ENCODE measurements around the gene AUTS2.

AUTS2 gene

GRCh38 chr7:69598081-69598486 lies at the start of gene AUTS2:
Gene AUTS2 (plus strand): TSS chr7:69598475. CDS start chr7:69599654, 1,179 bp downstream.
- peak; percentile 55 for DNase-seq
- Mint-ChIP-seq H3K36me3 (ENCODE audit: low read depth) (no peaks in the 10 kb centered on the region), H3K27me3 (peaks cover 37% of the 10 kb centered on the region), H3K4me3 (peak within 1 kb of the TSS; percentile 78), H3K4me1 (peaks cover 8% of the 10 kb centered on the region), H3K9me3 (no peaks in the 10 kb centered on the region), H3K27ac (peak within 1 kb of the TSS; percentile 59)
- peak; percentile 68 for ATAC-seq

GRCh38 chr7:69550991-69551390 lies 47.3 kb upstream of the AUTS2 start:
- Mint-ChIP-seq H3K4me3 (no peak overlapping the region), H3K36me3 (ENCODE audit: low read depth) (no peaks in the 10 kb centered on the region), H3K4me1 (no peaks in the 10 kb centered on the region), H3K27me3 (no peaks in the 10 kb centered on the region), H3K9me3 (no peaks in the 10 kb centered on the region), H3K27ac (no peak overlapping the region)
- DNase-seq (no peak), ATAC-seq (no peak)

- Mint-ChIP-seq H3K4me1 (no peaks in the 10 kb centered on the region), H3K27ac (no peak overlapping the region), H3K4me3 (no peak overlapping the region), H3K36me3 (ENCODE audit: low read depth) (no peaks in the 10 kb centered on the region), H3K9me3 (no peaks in the 10 kb centered on the region), H3K27me3 (no peaks in the 10 kb centered on the region)
- ATAC-seq, result no peak
- no peak for DNase-seq
Measured at GRCh38 chr7:69553190-69553589, 45.1 kb upstream of the AUTS2 start.

GRCh38 chr7:69561266-69561960 lies 36.9 kb upstream of the AUTS2 start:
- H3K27me3 Mint-ChIP-seq, result no peaks in the 10 kb centered on the region
- no peak overlapping the region for H3K4me3 Mint-ChIP-seq
- H3K4me1 Mint-ChIP-seq, result no peaks in the 10 kb centered on the region
- H3K27ac Mint-ChIP-seq, result no peak overlapping the region
- DNase-seq, result no peak
- ATAC-seq, result no peak
- H3K9me3 Mint-ChIP-seq, result no peaks in the 10 kb centered on the region
- no peaks in the 10 kb centered on the region for H3K36me3 Mint-ChIP-seq (ENCODE audit: low read depth)

GRCh38 chr7:69564454-69565417 lies 33.5 kb upstream of the AUTS2 start:
- H3K9me3 Mint-ChIP-seq, result no peaks in the 10 kb centered on the region
- H3K4me3 Mint-ChIP-seq, result no peak overlapping the region
- H3K27me3 Mint-ChIP-seq, result no peaks in the 10 kb centered on the region
- no peaks in the 10 kb centered on the region for H3K4me1 Mint-ChIP-seq
- H3K36me3 Mint-ChIP-seq (ENCODE audit: low read depth), result no peaks in the 10 kb centered on the region
- H3K27ac Mint-ChIP-seq, result no peak overlapping the region
- DNase-seq (no peak), ATAC-seq (no peak)

GRCh38 chr7:69567800-69568199 lies 30.5 kb upstream of the AUTS2 start:
- no peak for ATAC-seq

GRCh38 chr7:69568266-69568665 lies 30.0 kb upstream of the AUTS2 start:
- DNase-seq (no peak), ATAC-seq (no peak)
- H3K36me3 Mint-ChIP-seq (ENCODE audit: low read depth), result no peaks in the 10 kb centered on the region
- H3K4me1 Mint-ChIP-seq, result no peaks in the 10 kb centered on the region
- H3K27ac Mint-ChIP-seq, result no peak overlapping the region
- H3K27me3 Mint-ChIP-seq, result no peaks in the 10 kb centered on the region
- no peak overlapping the region for H3K4me3 Mint-ChIP-seq
- no peaks in the 10 kb centered on the region for H3K9me3 Mint-ChIP-seq

More at GRCh38 chr7:69567800-69568199, 30.5 kb upstream of the AUTS2 start:
- no peaks in the 10 kb centered on the region for H3K4me1 Mint-ChIP-seq
- no peak overlapping the region for H3K27ac Mint-ChIP-seq
- H3K36me3 Mint-ChIP-seq (ENCODE audit: low read depth), result no peaks in the 10 kb centered on the region
- H3K27me3 Mint-ChIP-seq, result no peaks in the 10 kb centered on the region
- no peak overlapping the region for H3K4me3 Mint-ChIP-seq
- H3K9me3 Mint-ChIP-seq, result no peaks in the 10 kb centered on the region
- no peak for DNase-seq

GRCh38 chr7:69575651-69576050 lies 22.6 kb upstream of the AUTS2 start:
- Mint-ChIP-seq H3K9me3 (no peaks in the 10 kb centered on the region), H3K27me3 (no peaks in the 10 kb centered on the region), H3K36me3 (ENCODE audit: low read depth) (no peaks in the 10 kb centered on the region)

GRCh38 chr7:69577221-69577620 lies 21.1 kb upstream of the AUTS2 start:
- H3K9me3 Mint-ChIP-seq, result no peaks in the 10 kb centered on the region
- no peaks in the 10 kb centered on the region for H3K36me3 Mint-ChIP-seq (ENCODE audit: low read depth)
- no peak overlapping the region for H3K4me3 Mint-ChIP-seq
- no peak for DNase-seq
- no peak for ATAC-seq
- H3K4me1 Mint-ChIP-seq, result no peaks in the 10 kb centered on the region
- no peaks in the 10 kb centered on the region for H3K27me3 Mint-ChIP-seq
- no peak overlapping the region for H3K27ac Mint-ChIP-seq

More at GRCh38 chr7:69575651-69576050, 22.6 kb upstream of the AUTS2 start:
- no peak overlapping the region for H3K27ac Mint-ChIP-seq
- no peaks in the 10 kb centered on the region for H3K4me1 Mint-ChIP-seq
- H3K4me3 Mint-ChIP-seq, result no peak overlapping the region
- ATAC-seq (no peak), DNase-seq (no peak)

GRCh38 chr7:69585169-69585568 lies 13.1 kb upstream of the AUTS2 start:
- ATAC-seq, result no peak
- no peaks in the 10 kb centered on the region for H3K36me3 Mint-ChIP-seq (ENCODE audit: low read depth)
- no peaks in the 10 kb centered on the region for H3K4me1 Mint-ChIP-seq
- DNase-seq, result no peak
- no peaks in the 10 kb centered on the region for H3K9me3 Mint-ChIP-seq
- H3K4me3 Mint-ChIP-seq, result no peak overlapping the region
- peaks cover 2% of the 10 kb centered on the region for H3K27me3 Mint-ChIP-seq
- H3K27ac Mint-ChIP-seq, result no peak overlapping the region

- ATAC-seq, result no peak
- peaks cover 4% of the 10 kb centered on the region for H3K9me3 Mint-ChIP-seq
Measured at GRCh38 chr7:69586321-69586720, 12.0 kb upstream of the AUTS2 start.

GRCh38 chr7:69588773-69589172 lies 9.5 kb upstream of the AUTS2 start:
- no peak overlapping the region for H3K27ac Mint-ChIP-seq
- no peaks in the 10 kb centered on the region for H3K36me3 Mint-ChIP-seq (ENCODE audit: low read depth)
- no peaks in the 10 kb centered on the region for H3K4me1 Mint-ChIP-seq
- H3K9me3 Mint-ChIP-seq, result peaks cover 4% of the 10 kb centered on the region
- ATAC-seq (no peak), DNase-seq (no peak)
- H3K4me3 Mint-ChIP-seq, result no peak overlapping the region
- H3K27me3 Mint-ChIP-seq, result peaks cover 6% of the 10 kb centered on the region

More at GRCh38 chr7:69586321-69586720, 12.0 kb upstream of the AUTS2 start:
- Mint-ChIP-seq H3K36me3 (ENCODE audit: low read depth) (no peaks in the 10 kb centered on the region), H3K4me3 (no peak overlapping the region), H3K27ac (no peak overlapping the region), H3K4me1 (no peaks in the 10 kb centered on the region), H3K27me3 (peaks cover 6% of the 10 kb centered on the region)
- DNase-seq, result no peak

- Mint-ChIP-seq H3K4me1 (peaks cover under 1% of the 10 kb centered on the region), H3K4me3 (no peak overlapping the region), H3K9me3 (peaks cover 4% of the 10 kb centered on the region), H3K27ac (no peak overlapping the region), H3K36me3 (ENCODE audit: low read depth) (no peaks in the 10 kb centered on the region), H3K27me3 (peaks cover 25% of the 10 kb centered on the region)
- DNase-seq, result no peak
- ATAC-seq, result no peak
Measured at GRCh38 chr7:69591805-69592204, 6.5 kb upstream of the AUTS2 start.

- Mint-ChIP-seq H3K9me3 (peaks cover 4% of the 10 kb centered on the region), H3K4me1 (peaks cover 2% of the 10 kb centered on the region), H3K4me3 (no peak overlapping the region), H3K27me3 (peaks cover 30% of the 10 kb centered on the region), H3K36me3 (ENCODE audit: low read depth) (no peaks in the 10 kb centered on the region), H3K27ac (no peak overlapping the region)
- no peak for ATAC-seq
- no peak for DNase-seq
Measured at GRCh38 chr7:69593511-69593910, 4.8 kb upstream of the AUTS2 start.

GRCh38 chr7:69595415-69595814 lies 2.9 kb upstream of the AUTS2 start:
- Mint-ChIP-seq H3K4me1 (peaks cover 8% of the 10 kb centered on the region), H3K27me3 (peaks cover 38% of the 10 kb centered on the region), H3K9me3 (peaks cover 4% of the 10 kb centered on the region), H3K36me3 (ENCODE audit: low read depth) (no peaks in the 10 kb centered on the region), H3K4me3 (no peak overlapping the region), H3K27ac (no peak overlapping the region)
- DNase-seq (no peak), ATAC-seq (no peak)
